ENCODE data around the gene NPTX1.

DNA sequence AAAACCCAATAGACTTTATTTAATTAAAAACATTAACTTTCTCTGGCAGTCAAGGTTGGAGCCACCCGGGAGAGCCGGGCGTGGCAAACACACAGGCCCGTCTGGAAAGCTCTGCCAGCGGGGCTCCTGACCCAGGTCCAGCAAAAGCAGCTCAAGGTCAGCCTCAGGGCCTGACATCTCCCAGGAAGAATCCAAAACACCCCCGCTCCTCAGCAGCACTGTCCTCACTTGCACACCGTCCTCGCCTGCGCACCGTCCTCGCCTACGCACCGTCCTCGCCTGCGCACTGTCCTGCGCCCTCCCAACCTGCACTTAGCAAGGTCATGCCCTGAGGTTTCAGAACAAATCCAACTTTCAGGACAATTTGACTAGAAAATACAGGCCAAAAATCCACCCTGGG, 36.8 kb upstream of the NPTX1 start:
- TF ChIP-seq, protein P1, sequence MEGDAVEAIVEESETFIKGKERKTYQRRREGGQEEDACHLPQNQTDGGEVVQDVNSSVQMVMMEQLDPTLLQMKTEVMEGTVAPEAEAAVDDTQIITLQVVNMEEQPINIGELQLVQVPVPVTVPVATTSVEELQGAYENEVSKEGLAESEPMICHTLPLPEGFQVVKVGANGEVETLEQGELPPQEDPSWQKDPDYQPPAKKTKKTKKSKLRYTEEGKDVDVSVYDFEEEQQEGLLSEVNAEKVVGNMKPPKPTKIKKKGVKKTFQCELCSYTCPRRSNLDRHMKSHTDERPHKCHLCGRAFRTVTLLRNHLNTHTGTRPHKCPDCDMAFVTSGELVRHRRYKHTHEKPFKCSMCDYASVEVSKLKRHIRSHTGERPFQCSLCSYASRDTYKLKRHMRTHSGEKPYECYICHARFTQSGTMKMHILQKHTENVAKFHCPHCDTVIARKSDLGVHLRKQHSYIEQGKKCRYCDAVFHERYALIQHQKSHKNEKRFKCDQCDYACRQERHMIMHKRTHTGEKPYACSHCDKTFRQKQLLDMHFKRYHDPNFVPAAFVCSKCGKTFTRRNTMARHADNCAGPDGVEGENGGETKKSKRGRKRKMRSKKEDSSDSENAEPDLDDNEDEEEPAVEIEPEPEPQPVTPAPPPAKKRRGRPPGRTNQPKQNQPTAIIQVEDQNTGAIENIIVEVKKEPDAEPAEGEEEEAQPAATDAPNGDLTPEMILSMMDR (conservative IDR thresholded peaks at IDR 0.05 in 1 of 2, IDR thresholded peaks at IDR 0.05 in 1 of 2; ENCODE audit: extremely low read depth in 1 of 2, insufficient read depth in 1 of 2, low read depth in 1 of 2, low read length in 2 of 2), result no peak
- no peak for TF ChIP-seq EZH2 (IDR thresholded peaks at IDR 0.05; ENCODE audit: borderline replicate concordance, low read length)

Measured in mammary epithelial cell (primary cell).